K562 (cell line): ENCODE results near the gene GFRA1. TPM values are rescaled to one million over a fixed set of nuclear protein-coding genes. Genes with fewer than 3 reads are reported as not detected.

ENCODE experiments used
- ATAC-seq: fragments of 200-7000 bp; cut with Tn5 transposase; 3 replicates; pipeline ENCODE4 v1.9.1; 2020; ENCODE audit warnings: moderate library complexity
- BruUV-seq: library from RNA; stranded (reverse); fragments of 400-500 nt; replicated peaks from 2 replicates; lab custom pipeline; 2021; lab: Mats Ljungman, UMichigan
- CTCF ChIA-PET: fragments of 300-600 bp; formaldehyde crosslinking; extraction: SDS; loops from one replicate; lab custom pipeline; 2021; ENCODE audit warnings: low intra/inter-chr PET ratio; lab: Yijun Ruan, JAX
- POLR2A ChIA-PET: fragments of 300-600, 350-650 bp; sonication (Branson Sonifier 250); formaldehyde crosslinking; extraction: SDS; loops from one replicate; lab custom pipeline; 2021; ENCODE audit warnings: antibody characterized with exemption, inconsistent platforms; lab: Yijun Ruan, JAX
- DNase-seq, 4 experiments: peaks; one replicate each; pipeline versions ENCODE4 v3.0.0 to v3.0.0-alpha.2; 2011 to 2018; ENCODE audit warnings: low spot score in 3 of 4, mixed read lengths in 3 of 4; ENCODE audit errors: extremely low read depth in 1 of 4
- FAIRE-seq: peaks from 2 replicates; lab custom pipeline; 2011; peaks lifted over from hg19 to GRCh38; lab: Jason Lieb, UNC
- H2AFZ ChIP-seq: 2 replicates; pipeline ENCODE4 v1.6.0; 2011; ENCODE audit warnings: low read depth, low read length, control low read depth, inconsistent platforms
- H3K27ac ChIP-seq: fragments of 200-600 bp; 3 replicates; pipeline ENCODE4 v1.8.0; 2011; ENCODE audit warnings: low read depth, mild to moderate bottlenecking, control low read depth, inconsistent platforms, low read length, moderate library complexity, mixed read lengths; ENCODE audit errors: extremely low read depth
- H3K27me3 ChIP-seq, 2 experiments: fragments of 300-600 bp in 1 of 2; 2 replicates in 1 of 2; 3 replicates in 1 of 2; pipeline versions ENCODE4 v1.6.0 to v1.8.0; 2011; ENCODE audit warnings: inconsistent platforms in 2 of 2, low read length in 2 of 2, mild to moderate bottlenecking in 1 of 2, mixed read lengths in 1 of 2, moderate library complexity in 1 of 2; ENCODE audit not compliant: control insufficient read depth in 2 of 2, insufficient read depth in 2 of 2
- H3K36me3 ChIP-seq: fragments of 300-600 bp; 3 replicates; pipeline ENCODE4 v1.8.0; 2011; ENCODE audit warnings: mild to moderate bottlenecking, low read length, inconsistent platforms; ENCODE audit not compliant: control insufficient read depth, insufficient read depth
- H3K4me1 ChIP-seq, 2 experiments: fragments of 200-600 bp in 1 of 2; replicated peaks in 1 of 2; 2 replicates in 1 of 2; 3 replicates in 1 of 2; pipeline versions ENCODE4 v1.5.1 to v1.8.0; 2011; ENCODE audit warnings: inconsistent platforms in 2 of 2, low read length in 2 of 2, mild to moderate bottlenecking in 1 of 2, mixed read lengths in 1 of 2, moderate library complexity in 1 of 2; ENCODE audit not compliant: control insufficient read depth in 2 of 2, insufficient read depth in 2 of 2
- H3K4me2 ChIP-seq: 2 replicates; pipeline ENCODE4 v1.6.1; 2011; ENCODE audit warnings: low read length, control low read depth, inconsistent platforms, mixed read lengths; ENCODE audit not compliant: insufficient read depth
- H3K4me3 ChIP-seq: fragments of 200-600 bp; sonication (generic), shearing (Covaris generic); 2 replicates; pipeline ENCODE4 v1.5.1; 2016; ENCODE audit warnings: control low read depth, inconsistent platforms
- H3K79me2 ChIP-seq: fragments of 200-600 bp; 3 replicates; pipeline ENCODE4 v1.8.0; 2011; ENCODE audit warnings: low read length, inconsistent platforms; ENCODE audit not compliant: control insufficient read depth, insufficient read depth
- H3K9ac ChIP-seq, 2 experiments: 2 replicates each; pipeline versions ENCODE4 v1.6.0 to v1.6.1; 2011; ENCODE audit warnings: low read depth in 2 of 2, low read length in 2 of 2, control low read depth in 1 of 2, inconsistent platforms in 1 of 2, mild to moderate bottlenecking in 1 of 2, mixed read lengths in 1 of 2; ENCODE audit not compliant: insufficient read depth in 1 of 2
- H3K9me1 ChIP-seq: one replicate; pipeline ENCODE4 v1.6.0; 2011; ENCODE audit warnings: inconsistent platforms, mild to moderate bottlenecking, low read length, moderate library complexity; ENCODE audit not compliant: control insufficient read depth, insufficient read depth
- H3K9me3 ChIP-seq: replicated peaks from 2 replicates; pipeline ENCODE4 v1.5.1; 2011; ENCODE audit warnings: low read depth, low read length, inconsistent platforms; ENCODE audit not compliant: control insufficient read depth, insufficient read depth
- H4K20me1 ChIP-seq: replicated peaks from 2 replicates; pipeline ENCODE4 v1.6.1; 2011; ENCODE audit warnings: low read length, inconsistent platforms, mixed read lengths; ENCODE audit not compliant: control insufficient read depth, insufficient read depth
- BHLHE40 ChIP-seq: IDR thresholded peaks from 2 replicates; pipeline ENCODE4 v1.6.1; 2011; ENCODE audit warnings: low read length, improper control_type of control experiment
- COPS2 ChIP-seq: fragments of 450-650 bp; conservative IDR thresholded peaks from 2 replicates; pipeline ENCODE4 v1.6.1; 2016; ENCODE audit warnings: mild to moderate bottlenecking, moderate library complexity
- ESRRA ChIP-seq: fragments of 450-650 bp; IDR thresholded peaks from 2 replicates; pipeline ENCODE4 v1.6.1; 2014; ENCODE audit warnings: low read depth, mild to moderate bottlenecking, moderate library complexity, borderline replicate concordance
- FOXK1 ChIP-seq: sonication (generic); formaldehyde crosslinking; IDR thresholded peaks from 2 replicates; pipeline ENCODE4 v1.8.0; 2022; ENCODE audit warnings: missing genetic modification reagents, mild to moderate bottlenecking, borderline replicate concordance
- GMEB1 ChIP-seq: fragments of 250-450 bp; sonication (Bioruptor Pico); IDR thresholded peaks from 2 replicates; pipeline ENCODE4 v1.4.0; 2020; ENCODE audit warnings: mild to moderate bottlenecking
- LCOR ChIP-seq: sonication (generic); formaldehyde crosslinking; IDR thresholded peaks from 2 replicates; pipeline ENCODE4 v1.8.0; 2022; ENCODE audit warnings: mild to moderate bottlenecking, missing genetic modification reagents
- MECOM ChIP-seq: fragments of 250-450 bp; sonication (Bioruptor Pico); IDR thresholded peaks from 2 replicates; pipeline ENCODE4 v1.8.0; 2022; ENCODE audit warnings: inconsistent platforms
- NR1H2 ChIP-seq: sonication (generic); formaldehyde crosslinking; IDR thresholded peaks from 2 replicates; pipeline ENCODE4 v1.4.0; 2020; ENCODE audit warnings: mild to moderate bottlenecking, missing genetic modification reagents
- TFE3 ChIP-seq: fragments of 450-650 bp; formaldehyde crosslinking; IDR thresholded peaks from 2 replicates; pipeline ENCODE4 v1.4.0; 2020; ENCODE audit warnings: mild to moderate bottlenecking, mixed read lengths
- XRCC3 ChIP-seq: fragments of 450-650 bp; IDR thresholded peaks from 2 replicates; pipeline ENCODE4 v1.6.1; 2017; ENCODE audit warnings: mild to moderate bottlenecking, moderate library complexity
- ZNF778 ChIP-seq: fragments of 450-650 bp; formaldehyde crosslinking; IDR thresholded peaks from 2 replicates; pipeline ENCODE4 v1.4.0; 2020; ENCODE audit warnings: mild to moderate bottlenecking, moderate library complexity
- WGBS: fragments of 100-300 bp; shearing (Covaris generic); methylation state at CpG from one replicate; pipeline ENCODE4 v1.1.6; 2016; ENCODE audit warnings: low coverage, mixed read lengths; ENCODE audit not compliant: insufficient coverage; ENCODE audit errors: missing lambda C conversion rate; 5-methylcytosine and 5-hydroxymethylcytosine counted together
- in situ Hi-C: fragments of 300-500 bp; cut with MboI; formaldehyde crosslinking; loops from 4 replicates; pipeline ENCODE4 v1.15.0; 2018; ENCODE audit warnings: inconsistent platforms, mixed read lengths
- intact Hi-C: fragments of 100-400 bp; cut with micrococcal nuclease; formaldehyde crosslinking; loops from 2 replicates; pipeline ENCODE4 v1.14.2; 2022
- polyA plus RNA-seq, 8 experiments: library from polyadenylated mRNA; depleted of rRNA in 4 of 8; stranded (reverse) in 5 of 8; unstranded in 3 of 8; fragments of >200 nt; fragmentation: Nextera tagmentation in 2 of 8; fragmentation: Illumina TruSeq in 1 of 8; extraction: Ambion mirVana in 2 of 8; extraction: Trizol in 1 of 8; gene quantifications; 2 replicates each; pipeline versions ENCODE4 v1.2.1 to v1.2.3, GENCODE V29; 2011 to 2014; ENCODE audit warnings: inconsistent platforms in 1 of 8, missing spikeins in 1 of 8
- total RNA-seq, 7 experiments: library from RNA; depleted of rRNA in 6 of 7; stranded (reverse); fragments of >200 nt in 6 of 7; fragmentation: Illumina TruSeq in 2 of 7; extraction: Trizol in 2 of 7; gene quantifications; 2 replicates each; pipeline versions ENCODE4 v1.2.1 to v1.2.3, GENCODE V29; 2011 to 2021; ENCODE audit warnings: low replicate concordance in 1 of 7

The GFRA1 gene
- total and polyA plus RNA-seq, 9 of the 15 experiments (the other 6 are each of a cell fraction or from before 2014, with no cell fraction given): 0.04 TPM; not detected in 8

- BruUV-seq: no TSS peak
- Histone ChIP-seq H3K4me2 (no peak overlapping the region), H3K79me2 (no peaks in the 10 kb centered on the region)
- TF ChIP-seq BHLHE40 (no peak), COPS2 (no peak), ESRRA (no peak), XRCC3 (no peak), ZNF778 (CRISPR knock-in tag) (no peak), MECOM (CRISPR knock-in tag) (no peak), LCOR (CRISPR knock-in tag) (no peak), FOXK1 (no peak), TFE3 (CRISPR knock-in tag) (no peak), NR1H2 (CRISPR knock-in tag) (no peak), GMEB1 (CRISPR knock-in tag) (no peak)
- TF ChIP-seq, all 486 proteins: peak for 0
- Histone ChIP-seq H3K27me3 (no peaks in the 10 kb centered on the region), H3K9ac (no peak overlapping the region), H3K4me3 (no peak overlapping the region), H3K4me1 (no peaks in the 10 kb centered on the region), H2AFZ (no peak overlapping the region), H3K9me3 (no peaks in the 10 kb centered on the region), H3K9me1 (no peaks in the 10 kb centered on the region), H3K36me3 (no peaks in the 10 kb centered on the region), H4K20me1 (no peaks in the 10 kb centered on the region), H3K27ac (no peak overlapping the region)
- intact Hi-C loops (no loop called here), in situ Hi-C loops (no loop called here)
- no peak for ATAC-seq
- 0% methylated on average over 8 of the region's 8 CpGs for WGBS
- POLR2A ChIA-PET: no interaction called here
- FAIRE-seq: no peak
- no peak for DNase-seq
- CTCF ChIA-PET: no interaction called here
Measured at GRCh38 chr10:116014871-116015582, 258.0 kb downstream of the GFRA1 start.
